ENCODE measurements around the gene AIM2.

DNA sequence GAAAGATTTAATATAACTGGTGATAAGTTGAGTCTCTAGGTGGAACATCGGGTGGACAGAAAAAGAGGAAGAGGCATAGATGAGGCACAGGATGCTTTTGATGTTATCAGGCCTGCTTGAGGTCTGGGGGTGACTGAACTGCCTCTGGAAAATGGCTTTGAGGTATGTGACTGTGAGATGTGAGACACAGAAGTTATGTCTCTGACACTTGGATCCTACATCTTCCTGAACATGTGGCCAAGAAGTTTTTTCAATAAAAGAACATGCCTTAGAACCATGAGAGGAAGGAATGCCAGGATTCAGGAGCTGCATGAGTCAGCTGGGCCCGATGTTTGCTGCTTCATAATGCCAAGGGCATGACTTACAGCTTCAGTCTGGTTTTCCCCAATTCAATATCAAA lies 11.5 kb upstream of the AIM2 start:
- TF ChIP-seq, protein P1, sequence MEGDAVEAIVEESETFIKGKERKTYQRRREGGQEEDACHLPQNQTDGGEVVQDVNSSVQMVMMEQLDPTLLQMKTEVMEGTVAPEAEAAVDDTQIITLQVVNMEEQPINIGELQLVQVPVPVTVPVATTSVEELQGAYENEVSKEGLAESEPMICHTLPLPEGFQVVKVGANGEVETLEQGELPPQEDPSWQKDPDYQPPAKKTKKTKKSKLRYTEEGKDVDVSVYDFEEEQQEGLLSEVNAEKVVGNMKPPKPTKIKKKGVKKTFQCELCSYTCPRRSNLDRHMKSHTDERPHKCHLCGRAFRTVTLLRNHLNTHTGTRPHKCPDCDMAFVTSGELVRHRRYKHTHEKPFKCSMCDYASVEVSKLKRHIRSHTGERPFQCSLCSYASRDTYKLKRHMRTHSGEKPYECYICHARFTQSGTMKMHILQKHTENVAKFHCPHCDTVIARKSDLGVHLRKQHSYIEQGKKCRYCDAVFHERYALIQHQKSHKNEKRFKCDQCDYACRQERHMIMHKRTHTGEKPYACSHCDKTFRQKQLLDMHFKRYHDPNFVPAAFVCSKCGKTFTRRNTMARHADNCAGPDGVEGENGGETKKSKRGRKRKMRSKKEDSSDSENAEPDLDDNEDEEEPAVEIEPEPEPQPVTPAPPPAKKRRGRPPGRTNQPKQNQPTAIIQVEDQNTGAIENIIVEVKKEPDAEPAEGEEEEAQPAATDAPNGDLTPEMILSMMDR (conservative IDR thresholded peaks at IDR 0.05) = no peak
- TF ChIP-seq ZFX (IDR thresholded peaks at IDR 0.05) = no peak
